ENCODE data around the gene KPNA4. TPM values are rescaled to one million over a fixed set of nuclear protein-coding genes. Genes with fewer than 3 reads are reported as not detected.

The KPNA4 gene
- total RNA-seq, 1 experiment from 2014 or later = 76.7 TPM

GRCh38 chr3:160538895-160539294 is 26.5 kb downstream of the KPNA4 start:
- peak overlapping the region in 1 of 3 experiments; percentile 12; a peak in 1 of 7 replicates for H3K27ac Mint-ChIP-seq
- H3K4me3 Mint-ChIP-seq = no peak overlapping the region

More at GRCh38 chr3:160538895-160539294, 26.5 kb downstream of the KPNA4 start:
- no peaks in the 10 kb centered on the region for H3K23me2 ChIP-seq (ENCODE audit: insufficient read length, low read depth, low read length, poor library complexity, severe bottlenecking)
- peaks cover 3% of the 10 kb centered on the region for H3K79me1 ChIP-seq (ENCODE audit: insufficient read depth, low read depth, low read length, poor library complexity, severe bottlenecking)
- H3K23ac ChIP-seq (ENCODE audit: insufficient read length, low read depth, low read length) = no peak overlapping the region
- H4K91ac ChIP-seq (ENCODE audit: insufficient read length, low read depth, low read length) = no peak overlapping the region
- H2AK5ac ChIP-seq (ENCODE audit: insufficient read length, low read length) = no peak overlapping the region
- H3K4me2 ChIP-seq (ENCODE audit: insufficient read depth, insufficient read length, low read length) = no peak overlapping the region
- no peak overlapping the region for H4K8ac ChIP-seq (replicated peaks; ENCODE audit: insufficient read length, low read depth, low read length)
- H3T11ph ChIP-seq (ENCODE audit: low read length) = no peak overlapping the region
- H3K4me1 Mint-ChIP-seq = peaks cover 12 to 14% of the 10 kb centered on the region in 2 experiments
- H4K20me1 ChIP-seq (ENCODE audit: control insufficient read depth, insufficient read depth, insufficient read length) = no peaks in the 10 kb centered on the region
- no peak overlapping the region for H3K27ac ChIP-seq (ENCODE audit: insufficient read length, low read depth, low read length)
- H3K27me3 ChIP-seq (ENCODE audit: insufficient read depth, low read length) = no peaks in the 10 kb centered on the region
- TF ChIP-seq CTCF (conservative IDR thresholded peaks at IDR 0.05) = no peak
- no peak overlapping the region for H2BK15ac ChIP-seq (ENCODE audit: low read depth, low read length)
- no peak overlapping the region for H2BK12ac ChIP-seq (ENCODE audit: insufficient read length, low read depth, low read length)
- no peak overlapping the region for H3K18ac ChIP-seq (ENCODE audit: insufficient read length, low read depth, low read length)
- H4K5ac ChIP-seq (ENCODE audit: insufficient read length, low read depth, low read length) = no peak overlapping the region
- no peak overlapping the region for H3K14ac ChIP-seq (ENCODE audit: insufficient read depth, low read length)
- no peak overlapping the region for H3K4ac ChIP-seq (ENCODE audit: low read depth, low read length)
- H2BK20ac ChIP-seq (ENCODE audit: low read depth, low read length, poor library complexity, severe bottlenecking) = no peak overlapping the region
- no peaks in the 10 kb centered on the region for H3K9me3 ChIP-seq (ENCODE audit: control insufficient read depth, low read depth, low read length)
- no peak overlapping the region for H3K9ac ChIP-seq (ENCODE audit: extremely low read depth, insufficient read length, low read length)
- H3K79me2 ChIP-seq (ENCODE audit: insufficient read depth, low read length) = peaks cover 8% of the 10 kb centered on the region; the same call in 1 of the 2 replicates
- H3K56ac ChIP-seq (ENCODE audit: insufficient read length, low read depth, low read length) = no peak overlapping the region
- no peak overlapping the region for H2AFZ ChIP-seq (ENCODE audit: low read length)
- H2BK5ac ChIP-seq (ENCODE audit: insufficient read length, low read length) = no peak overlapping the region
- H3K27me3 Mint-ChIP-seq (ENCODE audit: low read depth) = no peaks in the 10 kb centered on the region
- H3K36me3 Mint-ChIP-seq (ENCODE audit: insufficient read depth in 1 of 3, low read depth in 3 of 3) = peaks cover 1 to 14% (median 4%) of the 10 kb centered on the region in 3 experiments; a peak in 5 of 7 replicates
- no peaks in the 10 kb centered on the region; the same call in 1 of the 2 replicates for H3K4me1 ChIP-seq (ENCODE audit: insufficient read depth, low read length)
- H2BK120ac ChIP-seq (ENCODE audit: low read depth, low read length, poor library complexity, severe bottlenecking) = no peak overlapping the region
- no peaks in the 10 kb centered on the region for H3K9me3 Mint-ChIP-seq
- no peak for DNase-seq
